ENCODE results near the gene ALOX15B.
A peak's percentile ranks its signal among the peaks of the same experiment; 100 is the strongest.

Gene ALOX15B, protein sequence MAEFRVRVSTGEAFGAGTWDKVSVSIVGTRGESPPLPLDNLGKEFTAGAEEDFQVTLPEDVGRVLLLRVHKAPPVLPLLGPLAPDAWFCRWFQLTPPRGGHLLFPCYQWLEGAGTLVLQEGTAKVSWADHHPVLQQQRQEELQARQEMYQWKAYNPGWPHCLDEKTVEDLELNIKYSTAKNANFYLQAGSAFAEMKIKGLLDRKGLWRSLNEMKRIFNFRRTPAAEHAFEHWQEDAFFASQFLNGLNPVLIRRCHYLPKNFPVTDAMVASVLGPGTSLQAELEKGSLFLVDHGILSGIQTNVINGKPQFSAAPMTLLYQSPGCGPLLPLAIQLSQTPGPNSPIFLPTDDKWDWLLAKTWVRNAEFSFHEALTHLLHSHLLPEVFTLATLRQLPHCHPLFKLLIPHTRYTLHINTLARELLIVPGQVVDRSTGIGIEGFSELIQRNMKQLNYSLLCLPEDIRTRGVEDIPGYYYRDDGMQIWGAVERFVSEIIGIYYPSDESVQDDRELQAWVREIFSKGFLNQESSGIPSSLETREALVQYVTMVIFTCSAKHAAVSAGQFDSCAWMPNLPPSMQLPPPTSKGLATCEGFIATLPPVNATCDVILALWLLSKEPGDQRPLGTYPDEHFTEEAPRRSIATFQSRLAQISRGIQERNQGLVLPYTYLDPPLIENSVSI

DNA sequence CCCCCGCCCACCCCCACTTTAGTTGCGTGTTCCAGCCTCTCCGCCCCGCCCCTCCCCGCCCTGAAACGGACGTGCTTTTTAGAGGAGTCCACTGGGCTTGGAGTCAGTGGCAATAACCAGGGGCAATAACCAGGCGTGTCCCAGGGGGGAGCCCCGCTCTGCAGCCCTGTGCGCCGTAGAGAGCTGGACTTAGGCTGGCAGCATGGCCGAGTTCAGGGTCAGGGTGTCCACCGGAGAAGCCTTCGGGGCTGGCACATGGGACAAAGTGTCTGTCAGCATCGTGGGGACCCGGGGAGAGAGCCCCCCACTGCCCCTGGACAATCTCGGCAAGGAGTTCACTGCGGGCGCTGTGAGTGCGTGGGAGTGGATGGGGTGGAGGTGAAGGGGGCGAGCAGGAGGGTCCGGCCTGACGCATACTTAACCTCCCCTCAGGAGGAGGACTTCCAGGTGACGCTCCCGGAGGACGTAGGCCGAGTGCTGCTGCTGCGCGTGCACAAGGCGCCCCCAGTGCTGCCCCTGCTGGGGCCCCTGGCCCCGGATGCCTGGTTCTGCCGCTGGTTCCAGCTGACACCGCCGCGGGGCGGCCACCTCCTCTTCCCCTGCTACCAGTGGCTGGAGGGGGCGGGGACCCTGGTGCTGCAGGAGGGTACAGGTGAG, at the start of gene ALOX15B:
Gene ALOX15B (plus strand): TSS at position 106 of the 657 bp plus-strand sequence. CDS start 97 bp downstream, at position 203.
- no peak for DNase-seq

GRCh38 chr17:7989781-7990655, 48.8 kb upstream of the ALOX15B start:
- DNase-seq = peak; percentile 28

DNA sequence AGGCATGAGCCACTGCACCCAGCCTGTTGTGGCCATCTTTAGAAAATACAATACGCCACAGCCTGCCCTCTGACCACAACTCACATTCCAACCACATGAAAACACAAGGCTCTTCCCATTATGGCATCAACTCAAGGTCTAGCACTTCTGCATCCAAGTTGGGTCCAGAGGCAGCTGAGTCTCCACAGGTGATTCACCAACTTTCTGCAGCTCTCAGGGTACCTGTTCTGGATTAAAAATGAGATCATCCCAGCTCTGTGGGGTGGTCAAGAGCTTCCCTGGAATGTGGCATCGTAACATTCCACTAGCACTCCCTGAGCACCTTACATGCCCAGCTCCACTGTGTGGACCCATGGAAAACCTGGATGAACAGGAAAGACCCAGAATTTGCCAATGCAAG, 46.3 kb upstream of the ALOX15B start:
- DNase-seq = no peak

GRCh38 chr17:7992924-7993323, 45.9 kb upstream of the ALOX15B start:
- DNase-seq = no peak

GRCh38 chr17:7993972-7994589, 44.8 kb upstream of the ALOX15B start:
- DNase-seq = no peak

DNA sequence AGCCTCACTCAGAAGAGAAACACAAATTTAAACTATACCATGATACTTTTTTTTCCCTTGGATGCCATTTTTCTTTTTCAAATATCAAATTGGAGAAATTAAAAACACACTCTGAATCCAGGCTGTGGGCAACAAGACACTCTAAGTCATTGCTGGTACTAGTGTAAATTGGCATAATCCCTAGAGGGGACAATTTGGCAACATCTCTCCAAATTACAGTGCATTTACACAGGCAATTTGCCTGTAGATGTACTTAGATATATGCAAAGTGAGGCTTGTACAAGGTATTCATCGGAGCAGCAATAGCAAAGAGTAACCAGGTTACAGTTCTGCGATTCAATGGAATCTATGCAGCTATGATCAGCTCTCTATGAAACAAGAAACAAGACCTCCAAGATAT, 43.1 kb upstream of the ALOX15B start:
- no peak for DNase-seq

GRCh38 chr17:7997186-7997585, 41.7 kb upstream of the ALOX15B start:
- peak; percentile 2 for DNase-seq

DNA sequence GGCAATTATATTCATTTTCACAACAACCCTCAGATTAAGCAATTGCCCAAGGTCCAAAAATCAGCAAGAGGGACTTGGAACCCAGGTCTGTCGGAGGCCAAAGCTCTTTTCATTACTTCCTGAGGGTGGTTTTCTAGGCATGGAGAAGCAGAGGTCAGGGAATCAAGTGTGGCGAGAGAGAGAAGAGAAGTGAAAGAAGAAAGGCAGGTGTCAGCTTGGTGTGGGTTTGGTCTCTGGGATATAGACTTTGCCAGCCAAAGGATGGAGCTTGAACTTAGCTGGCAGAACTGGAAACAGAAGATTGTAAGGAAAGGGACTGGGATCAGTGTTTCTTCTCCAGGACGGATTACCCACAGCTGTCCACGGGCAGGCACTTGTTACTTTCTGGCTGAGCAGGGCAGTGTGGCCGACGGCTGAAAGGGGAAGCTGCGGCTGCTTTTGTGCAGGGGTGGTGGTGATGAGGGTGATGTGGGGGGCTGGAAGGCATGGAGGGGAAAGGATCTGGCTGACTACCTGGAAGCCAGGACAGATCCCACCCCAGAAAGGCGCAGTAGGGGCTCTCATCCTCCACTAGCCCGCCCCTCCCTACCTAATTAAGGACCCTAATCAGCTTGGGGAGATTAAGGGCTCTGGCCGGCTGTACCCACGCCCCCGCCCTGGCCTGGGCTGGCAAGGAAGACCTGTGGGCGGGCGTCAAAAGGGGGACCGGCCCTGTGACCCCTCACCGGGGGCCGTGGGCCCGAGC, 36.7 kb upstream of the ALOX15B start, which contains the start of gene GUCY2D:
Gene GUCY2D (plus strand): TSS at position 640 of the 745 bp plus-strand sequence. CDS start 433 bp downstream, outside the sequence.
- DNase-seq = no peak

DNA sequence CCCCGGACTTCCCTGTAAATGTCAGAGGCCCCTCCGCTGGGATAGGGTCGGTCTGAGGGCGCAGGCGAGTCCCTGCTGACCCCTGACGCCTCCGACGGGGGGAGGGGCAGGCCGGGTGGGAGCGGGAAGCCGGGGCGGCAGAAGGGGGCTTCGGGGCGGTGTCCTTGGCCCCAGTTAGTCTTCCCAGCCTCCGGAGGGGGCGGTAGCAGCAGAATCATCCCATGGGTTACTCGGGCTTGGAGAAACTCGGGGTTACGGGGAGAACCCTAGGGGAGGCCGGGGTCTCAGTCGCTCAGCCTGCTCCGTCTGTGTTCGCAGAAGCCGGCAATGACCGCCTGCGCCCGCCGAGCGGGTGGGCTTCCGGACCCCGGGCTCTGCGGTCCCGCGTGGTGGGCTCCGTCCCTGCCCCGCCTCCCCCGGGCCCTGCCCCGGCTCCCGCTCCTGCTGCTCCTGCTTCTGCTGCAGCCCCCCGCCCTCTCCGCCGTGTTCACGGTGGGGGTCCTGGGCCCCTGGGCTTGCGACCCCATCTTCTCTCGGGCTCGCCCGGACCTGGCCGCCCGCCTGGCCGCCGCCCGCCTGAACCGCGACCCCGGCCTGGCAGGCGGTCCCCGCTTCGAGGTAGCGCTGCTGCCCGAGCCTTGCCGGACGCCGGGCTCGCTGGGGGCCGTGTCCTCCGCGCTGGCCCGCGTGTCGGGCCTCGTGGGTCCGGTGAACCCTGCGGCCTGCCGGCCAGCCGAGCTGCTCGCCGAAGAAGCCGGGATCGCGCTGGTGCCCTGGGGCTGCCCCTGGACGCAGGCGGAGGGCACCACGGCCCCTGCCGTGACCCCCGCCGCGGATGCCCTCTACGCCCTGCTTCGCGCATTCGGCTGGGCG, 35.9 kb upstream of the ALOX15B start:
- DNase-seq = no peak

DNA sequence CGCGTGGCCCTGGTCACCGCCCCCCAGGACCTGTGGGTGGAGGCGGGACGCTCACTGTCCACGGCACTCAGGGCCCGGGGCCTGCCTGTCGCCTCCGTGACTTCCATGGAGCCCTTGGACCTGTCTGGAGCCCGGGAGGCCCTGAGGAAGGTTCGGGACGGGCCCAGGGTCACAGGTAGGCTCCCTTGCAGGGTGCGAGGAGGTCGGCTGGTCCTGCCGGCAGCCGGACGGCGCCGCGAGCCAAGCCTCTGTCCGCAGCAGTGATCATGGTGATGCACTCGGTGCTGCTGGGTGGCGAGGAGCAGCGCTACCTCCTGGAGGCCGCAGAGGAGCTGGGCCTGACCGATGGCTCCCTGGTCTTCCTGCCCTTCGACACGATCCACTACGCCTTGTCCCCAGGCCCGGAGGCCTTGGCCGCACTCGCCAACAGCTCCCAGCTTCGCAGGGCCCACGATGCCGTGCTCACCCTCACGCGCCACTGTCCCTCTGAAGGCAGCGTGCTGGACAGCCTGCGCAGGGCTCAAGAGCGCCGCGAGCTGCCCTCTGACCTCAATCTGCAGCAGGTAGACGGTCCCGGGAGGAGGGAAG, 35.2 kb upstream of the ALOX15B start:
- DNase-seq = no peak

- DNase-seq = no peak
These were observed 34.0 kb upstream of the ALOX15B start for GRCh38 chr17:8004899-8005298.

DNA sequence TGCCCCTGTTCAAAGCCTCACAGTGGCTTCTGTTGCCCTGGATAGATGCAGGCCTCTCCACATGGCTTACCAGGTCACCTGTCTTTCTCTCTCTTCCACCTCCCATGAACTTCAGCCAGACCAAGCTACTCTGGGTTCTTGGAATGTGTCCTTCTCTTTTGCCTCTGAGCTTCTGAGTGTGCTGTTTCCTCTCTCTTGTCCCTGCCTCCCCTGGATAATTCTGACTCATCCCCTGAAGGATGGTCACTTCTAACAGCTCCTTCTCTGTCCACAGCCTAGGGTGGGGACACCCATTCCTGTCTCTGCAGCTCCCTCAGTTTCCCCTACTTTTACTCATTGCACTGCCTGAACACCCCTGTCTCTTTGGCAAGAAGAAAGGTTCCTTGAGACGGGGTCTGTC, 33.5 kb upstream of the ALOX15B start:
- no peak for DNase-seq

DNA sequence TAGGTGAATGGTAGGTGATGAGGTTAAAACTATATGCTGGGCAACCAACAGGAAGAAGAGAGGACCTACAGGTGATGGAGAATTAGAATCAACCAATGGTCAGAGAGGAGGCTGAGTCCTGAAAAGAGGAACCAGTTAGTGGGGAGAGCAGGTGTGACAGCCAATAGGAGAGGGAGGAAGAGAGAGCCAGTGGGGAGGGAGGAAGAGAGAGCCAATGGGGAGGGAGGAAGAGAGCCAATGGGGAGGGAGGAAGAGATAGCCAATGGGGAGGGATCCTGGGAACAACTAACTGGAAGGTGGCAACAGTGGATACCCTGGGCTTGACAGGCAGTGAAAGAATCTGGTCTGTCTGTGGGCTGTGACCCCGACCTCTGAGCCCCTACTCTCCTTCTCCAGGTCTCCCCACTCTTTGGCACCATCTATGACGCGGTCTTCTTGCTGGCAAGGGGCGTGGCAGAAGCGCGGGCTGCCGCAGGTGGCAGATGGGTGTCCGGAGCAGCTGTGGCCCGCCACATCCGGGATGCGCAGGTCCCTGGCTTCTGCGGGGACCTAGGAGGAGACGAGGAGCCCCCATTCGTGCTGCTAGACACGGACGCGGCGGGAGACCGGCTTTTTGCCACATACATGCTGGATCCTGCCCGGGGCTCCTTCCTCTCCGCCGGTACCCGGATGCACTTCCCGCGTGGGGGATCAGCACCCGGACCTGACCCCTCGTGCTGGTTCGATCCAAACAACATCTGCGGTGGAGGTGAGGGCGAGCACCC, 32.7 kb upstream of the ALOX15B start:
- DNase-seq = no peak

- no peak for DNase-seq
These were observed 31.8 kb upstream of the ALOX15B start for GRCh38 chr17:8006836-8007680.

- no peak for DNase-seq
These were observed 31.0 kb upstream of the ALOX15B start for GRCh38 chr17:8007836-8008235.

GRCh38 chr17:8012045-8012580, 26.7 kb upstream of the ALOX15B start:
- DNase-seq = no peak

GRCh38 chr17:8012996-8013640, 25.7 kb upstream of the ALOX15B start:
- DNase-seq = no peak
